SU-DHL-6 (cell line): ENCODE data around the gene TFRC.
"Not testable (repeated sequence)": the region's sequence is repeated elsewhere in the genome, so short reads cannot be mapped to it uniquely, and the experiment has no call there.

Experiments
- H2AFZ ChIP-seq: fragments of 200-600 bp; sonication (generic); 2 replicates; pipeline ENCODE4 v1.6.1; 2014; ENCODE audit warnings: low read depth, mild to moderate bottlenecking, moderate library complexity, mixed read lengths, antibody characterized with exemption, low read length; ENCODE audit not compliant: severe bottlenecking
- H3F3A ChIP-seq: fragments of 200-600 bp; shearing (Covaris generic); 2 replicates; pipeline ENCODE4 v1.6.0; 2016; ENCODE audit warnings: antibody characterized with exemption, mild to moderate bottlenecking; ENCODE audit not compliant: insufficient read depth
- H3K27ac ChIP-seq: fragments of 200-600 bp; sonication (generic); 2 replicates; pipeline ENCODE4 v1.5.1; 2016; ENCODE audit warnings: low read depth, mild to moderate bottlenecking, low read length, moderate library complexity, mixed read lengths
- H3K27me3 ChIP-seq: fragments of 200-600 bp; sonication (generic), shearing (Covaris generic); 2 replicates; pipeline ENCODE4 v1.6.0; 2014; ENCODE audit warnings: mild to moderate bottlenecking, low read length
- H3K36me3 ChIP-seq: fragments of 200-600 bp; sonication (generic); 2 replicates; pipeline ENCODE4 v1.6.1; 2014; ENCODE audit warnings: mild to moderate bottlenecking, low read length, mixed read lengths
- H3K4me2 ChIP-seq: fragments of 300-600, 200-600 bp; shearing (Covaris generic), sonication (generic); 2 replicates; pipeline ENCODE4 v1.6.0; 2014; ENCODE audit warnings: low read length, low read depth, mild to moderate bottlenecking; ENCODE audit not compliant: poor library complexity, severe bottlenecking
- H3K4me3 ChIP-seq: fragments of 200-600 bp; sonication (generic); 2 replicates; pipeline ENCODE4 v1.5.1; 2014; ENCODE audit warnings: antibody characterized with exemption, low read length, mild to moderate bottlenecking, mixed read lengths; ENCODE audit not compliant: insufficient read depth, poor library complexity, severe bottlenecking
- H3K79me2 ChIP-seq: fragments of 200-600 bp; sonication (generic); 2 replicates; pipeline ENCODE4 v1.6.1; 2014; ENCODE audit warnings: mild to moderate bottlenecking, low read length, moderate library complexity; ENCODE audit not compliant: insufficient read depth
- H3K9ac ChIP-seq: fragments of 200-600 bp; sonication (generic); 2 replicates; pipeline ENCODE4 v1.7.0; 2014; ENCODE audit warnings: mild to moderate bottlenecking, low read length
- H3K9me2 ChIP-seq: fragments of 200-600 bp; sonication (generic); replicated peaks from 2 replicates; pipeline ENCODE4 v1.6.1; 2014; ENCODE audit warnings: low read length; ENCODE audit not compliant: insufficient read depth
- H3K9me3 ChIP-seq: fragments of 200-600 bp; sonication (generic); 2 replicates; pipeline ENCODE4 v1.6.1; 2014; ENCODE audit warnings: low read length, mixed read lengths; ENCODE audit not compliant: insufficient read depth
- H4K20me1 ChIP-seq: fragments of 200-600 bp; sonication (generic); 2 replicates; pipeline ENCODE4 v1.6.1; 2014; ENCODE audit warnings: low read depth, mild to moderate bottlenecking, antibody characterized with exemption, low read length, moderate library complexity, mixed read lengths
- CTCF ChIP-seq: fragments of 200-600 bp; sonication (generic); IDR thresholded peaks from one replicate; pipeline ENCODE4 v1.5.1; 2017; ENCODE audit warnings: antibody characterized with exemption, mild to moderate bottlenecking, low read length, moderate library complexity; ENCODE audit not compliant: insufficient read depth, poor library complexity, severe bottlenecking
- EZH2phosphoT487 ChIP-seq: fragments of 200-600 bp; sonication (generic), shearing (Covaris generic); conservative IDR thresholded peaks from 2 replicates; pipeline ENCODE4 v1.6.1; 2018; ENCODE audit warnings: mild to moderate bottlenecking, antibody characterized with exemption, low read length, moderate library complexity, mixed read lengths

Gene TFRC

GRCh38 chr3:196063049-196063448 is 18.8 kb downstream of the TFRC start:
- no peaks in the 10 kb centered on the region for H3K27me3 ChIP-seq
- H3K4me3 ChIP-seq = no peak overlapping the region
- no peak overlapping the region for H3K4me2 ChIP-seq
- H3K36me3 ChIP-seq = peaks cover 58% of the 10 kb centered on the region
- no peaks in the 10 kb centered on the region for H3K9me3 ChIP-seq
- no peaks in the 10 kb centered on the region for H3K79me2 ChIP-seq
- H2AFZ ChIP-seq = no peak overlapping the region
- peaks cover 8% of the 10 kb centered on the region; the same call in 1 of the 2 replicates for H4K20me1 ChIP-seq
- no peaks in the 10 kb centered on the region for H3K9me2 ChIP-seq
- no peak overlapping the region for H3K9ac ChIP-seq
- TF ChIP-seq EZH2phosphoT487 (no peak), CTCF (no peak)
- H3F3A ChIP-seq = 0 out of 2 replicates have a peak, but pooled peaks cover 4% of the 10 kb centered on the region
- H3K27ac ChIP-seq = no peak overlapping the region

- H3K36me3 ChIP-seq = peaks cover 50% of the 10 kb centered on the region
These were observed 21.1 kb downstream of the TFRC start for GRCh38 chr3:196060834-196061233.

GRCh38 chr3:196057760-196058331 is 24.0 kb downstream of the TFRC start:
- no peaks in the 10 kb centered on the region for H3K79me2 ChIP-seq
- H4K20me1 ChIP-seq = no peaks in the 10 kb centered on the region
- H3K9me2 ChIP-seq = no peaks in the 10 kb centered on the region
- no peaks in the 10 kb centered on the region for H3K9me3 ChIP-seq
- TF ChIP-seq EZH2phosphoT487 (no peak), CTCF (no peak)
- no peak overlapping the region for H3K4me2 ChIP-seq
- H3F3A ChIP-seq = no peaks in the 10 kb centered on the region
- no peak overlapping the region for H3K27ac ChIP-seq
- H3K9ac ChIP-seq = no peak overlapping the region
- no peaks in the 10 kb centered on the region for H3K27me3 ChIP-seq
- H3K36me3 ChIP-seq = peaks cover 46% of the 10 kb centered on the region
- no peak overlapping the region for H3K4me3 ChIP-seq
- H2AFZ ChIP-seq = no peak overlapping the region

More at GRCh38 chr3:196060834-196061233, 21.1 kb downstream of the TFRC start:
- Histone ChIP-seq H4K20me1 (no peaks in the 10 kb centered on the region), H3K9ac (no peak overlapping the region), H3K27ac (no peak overlapping the region), H3K4me3 (no peak overlapping the region), H3K4me2 (no peak overlapping the region), H3K9me2 (no peaks in the 10 kb centered on the region), H3K9me3 (no peaks in the 10 kb centered on the region), H2AFZ (no peak overlapping the region), H3F3A (no peaks in the 10 kb centered on the region), H3K79me2 (no peaks in the 10 kb centered on the region), H3K27me3 (no peaks in the 10 kb centered on the region)
- no peak for TF ChIP-seq EZH2phosphoT487
- no peak for TF ChIP-seq CTCF

GRCh38 chr3:196056371-196056770 is 25.5 kb downstream of the TFRC start:
- not testable (repeated sequence) for H2AFZ ChIP-seq, H3K9me3 ChIP-seq, H3F3A ChIP-seq, H3K9ac ChIP-seq, H3K27ac ChIP-seq, H3K79me2 ChIP-seq, H3K27me3 ChIP-seq, H3K9me2 ChIP-seq, H4K20me1 ChIP-seq, H3K4me3 ChIP-seq, H3K4me2 ChIP-seq
- H3K36me3 ChIP-seq = peaks cover 41% of the 10 kb centered on the region
